Measurements from ENCODE around the gene CCR4. TPM values are rescaled to one million over a fixed set of nuclear protein-coding genes. Genes with fewer than 3 reads are reported as not detected.

The CCR4 gene
- polyA plus RNA-seq, 1 donor (not counting 4 experiments of a cell fraction or from before 2014, with no cell fraction given), result not detected

DNA sequence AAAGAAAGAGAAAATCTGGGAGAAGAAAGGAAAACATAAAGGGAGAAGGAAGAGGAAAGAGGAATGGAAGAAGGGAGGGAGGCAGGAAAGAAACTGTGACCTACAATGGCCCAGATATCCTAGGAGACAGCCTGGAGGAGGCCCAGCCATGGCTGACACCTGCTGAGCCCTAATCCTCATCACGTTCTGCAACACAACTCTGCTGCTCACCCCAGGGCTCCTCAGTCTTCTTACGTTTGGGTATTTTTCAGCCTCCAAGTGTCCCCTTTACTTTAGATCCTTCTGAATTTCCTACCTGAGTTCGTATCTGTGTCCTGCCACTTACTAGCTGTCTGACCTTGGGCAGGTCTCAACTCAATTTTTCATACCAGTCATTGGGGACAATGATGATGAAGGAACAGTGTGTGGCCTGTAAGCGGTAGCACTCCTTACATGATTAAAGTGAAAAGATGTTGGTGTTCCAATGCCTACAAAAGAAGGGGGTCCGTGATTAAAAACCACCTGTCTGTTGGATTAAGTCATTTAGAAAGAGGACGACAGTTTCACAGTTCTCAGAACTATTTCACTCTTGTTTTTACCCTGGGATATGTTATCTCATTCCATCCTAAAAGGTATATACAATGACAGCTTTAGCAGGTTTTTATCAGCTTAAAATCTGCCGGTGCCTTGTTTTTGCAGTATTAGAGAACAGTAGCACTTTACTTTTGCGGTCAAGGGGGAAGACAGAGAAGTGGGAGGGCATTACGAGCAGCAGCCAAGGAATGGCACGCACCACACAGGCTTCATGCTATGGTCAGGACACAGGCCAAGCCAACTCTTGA lies 47.4 kb downstream of the CCR4 start:
- H2AFZ ChIP-seq (ENCODE audit: control insufficient read depth, low read length), result no peak overlapping the region
- H4K20me1 ChIP-seq (ENCODE audit: control insufficient read depth, extremely low read depth, insufficient read depth, low read length), result no peaks in the 10 kb centered on the region
- no peak overlapping the region for H3K9ac ChIP-seq (ENCODE audit: control insufficient read depth, extremely low read depth, insufficient read depth, low read length)
- H3K4me3 ChIP-seq (ENCODE audit: control insufficient read depth in 2 of 3, extremely low read depth in 1 of 3, insufficient read depth in 2 of 3, low read depth in 1 of 3, low read length in 3 of 3), result no peak overlapping the region
- no peak overlapping the region for H3K27ac ChIP-seq (ENCODE audit: control insufficient read depth, insufficient read depth, low read length)
- no peak for DNase-seq (ENCODE audit: low read depth, low spot score)
- no peak for FAIRE-seq
- no peaks in the 10 kb centered on the region for H3K9me3 ChIP-seq (ENCODE audit: control insufficient read depth, low read depth, low read length)
- no peak overlapping the region for H3K4me2 ChIP-seq (ENCODE audit: control insufficient read depth, extremely low read depth, insufficient read depth, low read depth, low read length)
- peaks cover 4 to 13% of the 10 kb centered on the region in 2 experiments for H3K36me3 ChIP-seq (ENCODE audit: control insufficient read depth in 2 of 2, extremely low read depth in 1 of 2, insufficient read depth in 2 of 2, low read length in 2 of 2)
- H3K79me2 ChIP-seq (ENCODE audit: control insufficient read depth, insufficient read depth, low read length), result no peaks in the 10 kb centered on the region
- no peaks in the 10 kb centered on the region for H3K9me1 ChIP-seq (ENCODE audit: control insufficient read depth, extremely low read depth, insufficient read depth, low read length)
- TF ChIP-seq EZH2 (IDR thresholded peaks at IDR 0.05; ENCODE audit: low read length), result no peak
- TF ChIP-seq, protein P1, sequence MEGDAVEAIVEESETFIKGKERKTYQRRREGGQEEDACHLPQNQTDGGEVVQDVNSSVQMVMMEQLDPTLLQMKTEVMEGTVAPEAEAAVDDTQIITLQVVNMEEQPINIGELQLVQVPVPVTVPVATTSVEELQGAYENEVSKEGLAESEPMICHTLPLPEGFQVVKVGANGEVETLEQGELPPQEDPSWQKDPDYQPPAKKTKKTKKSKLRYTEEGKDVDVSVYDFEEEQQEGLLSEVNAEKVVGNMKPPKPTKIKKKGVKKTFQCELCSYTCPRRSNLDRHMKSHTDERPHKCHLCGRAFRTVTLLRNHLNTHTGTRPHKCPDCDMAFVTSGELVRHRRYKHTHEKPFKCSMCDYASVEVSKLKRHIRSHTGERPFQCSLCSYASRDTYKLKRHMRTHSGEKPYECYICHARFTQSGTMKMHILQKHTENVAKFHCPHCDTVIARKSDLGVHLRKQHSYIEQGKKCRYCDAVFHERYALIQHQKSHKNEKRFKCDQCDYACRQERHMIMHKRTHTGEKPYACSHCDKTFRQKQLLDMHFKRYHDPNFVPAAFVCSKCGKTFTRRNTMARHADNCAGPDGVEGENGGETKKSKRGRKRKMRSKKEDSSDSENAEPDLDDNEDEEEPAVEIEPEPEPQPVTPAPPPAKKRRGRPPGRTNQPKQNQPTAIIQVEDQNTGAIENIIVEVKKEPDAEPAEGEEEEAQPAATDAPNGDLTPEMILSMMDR (optimal IDR thresholded peaks at IDR 0.05 in 1 of 3, IDR thresholded peaks at IDR 0.05 in 1 of 3, conservative IDR thresholded peaks at IDR 0.05 in 1 of 3; ENCODE audit: extremely low read depth in 1 of 3, insufficient read depth in 2 of 3, low read length in 3 of 3), result no peak
- H3K4me1 ChIP-seq (ENCODE audit: control insufficient read depth, extremely low read depth, insufficient read depth, low read length), result peaks cover 9% of the 10 kb centered on the region
- H3K27me3 ChIP-seq (ENCODE audit: control insufficient read depth, extremely low read depth, insufficient read depth, low read length), result no peaks in the 10 kb centered on the region
- dilution Hi-C loops (cut with MboI; ENCODE audit: extremely low pct_ligation_motif_present, low sequenced_read_pairs), result no loop called here

DNA sequence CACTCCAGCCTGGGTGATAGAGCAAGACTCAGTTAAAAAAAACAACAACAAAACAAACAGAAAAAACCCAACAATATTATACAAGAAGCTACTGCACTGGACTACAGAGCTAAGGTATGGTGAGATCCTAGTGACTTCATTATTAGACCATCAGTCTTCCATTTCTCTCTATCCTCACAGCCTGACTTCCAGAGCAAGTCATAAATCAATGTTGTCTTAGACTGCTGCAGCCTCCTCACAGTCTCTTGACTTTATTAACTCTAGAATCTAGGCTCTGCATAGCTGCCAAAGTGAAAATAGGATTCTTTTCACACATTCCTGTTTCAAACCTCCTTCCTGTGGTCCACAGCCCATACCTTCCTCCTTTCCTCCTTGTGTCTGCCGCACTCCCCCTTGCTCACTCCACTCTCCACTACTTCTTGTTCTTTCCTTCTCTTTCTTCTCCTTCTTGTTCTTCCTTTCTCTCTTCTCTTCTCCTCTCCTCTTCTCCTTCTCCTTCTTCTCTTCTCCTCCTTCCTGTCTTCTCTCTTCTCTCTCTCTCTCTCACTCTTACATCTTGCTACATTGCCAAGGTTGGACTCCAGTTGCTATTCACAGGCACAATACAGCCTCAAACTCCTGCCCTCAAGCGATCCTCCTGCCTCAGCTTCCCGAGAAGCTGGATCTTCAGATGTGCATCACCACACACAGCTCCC lies 49.4 kb downstream of the CCR4 start:
- no peak for FAIRE-seq
- Histone ChIP-seq H3K9ac (ENCODE audit: control insufficient read depth, extremely low read depth, insufficient read depth, low read length) (no peak overlapping the region), H3K9me3 (ENCODE audit: control insufficient read depth, low read depth, low read length) (no peaks in the 10 kb centered on the region), H4K20me1 (ENCODE audit: control insufficient read depth, extremely low read depth, insufficient read depth, low read length) (no peaks in the 10 kb centered on the region), H3K9me1 (ENCODE audit: control insufficient read depth, extremely low read depth, insufficient read depth, low read length) (no peaks in the 10 kb centered on the region), H3K79me2 (ENCODE audit: control insufficient read depth, insufficient read depth, low read length) (no peaks in the 10 kb centered on the region), H2AFZ (ENCODE audit: control insufficient read depth, low read length) (no peak overlapping the region), H3K36me3 (ENCODE audit: control insufficient read depth in 2 of 2, extremely low read depth in 1 of 2, insufficient read depth in 2 of 2, low read length in 2 of 2) (peaks cover 6 to 17% of the 10 kb centered on the region in 2 experiments), H3K27ac (ENCODE audit: control insufficient read depth, insufficient read depth, low read length) (no peak overlapping the region), H3K27me3 (ENCODE audit: control insufficient read depth, extremely low read depth, insufficient read depth, low read length) (no peaks in the 10 kb centered on the region), H3K4me2 (ENCODE audit: control insufficient read depth, extremely low read depth, insufficient read depth, low read depth, low read length) (no peak overlapping the region), H3K4me3 (ENCODE audit: control insufficient read depth in 2 of 3, extremely low read depth in 1 of 3, insufficient read depth in 2 of 3, low read depth in 1 of 3, low read length in 3 of 3) (no peak overlapping the region), H3K4me1 (ENCODE audit: control insufficient read depth, extremely low read depth, insufficient read depth, low read length) (peaks cover 2% of the 10 kb centered on the region)
- TF ChIP-seq EZH2 (IDR thresholded peaks at IDR 0.05; ENCODE audit: low read length), result no peak
- TF ChIP-seq, protein P1 (optimal IDR thresholded peaks at IDR 0.05 in 1 of 3, IDR thresholded peaks at IDR 0.05 in 1 of 3, conservative IDR thresholded peaks at IDR 0.05 in 1 of 3; ENCODE audit: extremely low read depth in 1 of 3, insufficient read depth in 2 of 3, low read length in 3 of 3), result no peak
- dilution Hi-C loops (cut with MboI; ENCODE audit: extremely low pct_ligation_motif_present, low sequenced_read_pairs), result no loop called here
- no peak for DNase-seq (ENCODE audit: low read depth, low spot score)

All from keratinocyte (primary cell).